Stimulated activated CD4-positive, alpha-beta T cell treated with anti-CD3 and anti-CD28 coated beads, Interleukin-2, amount 100 ng/mL, for 48 hours (primary cell): ENCODE data around the gene IMMP2L.

Experiments
- DNase-seq, 2 donors: peaks; one replicate each; pipeline ENCODE4 v3.0.0-alpha.2; 2020

The IMMP2L gene

GRCh38 chr7:111556977-111557376 lies 5.3 kb downstream of the IMMP2L start:
- DNase-seq, result no peak

GRCh38 chr7:111554086-111554485 lies 8.2 kb downstream of the IMMP2L start:
- no peak for DNase-seq

- DNase-seq, result no peak
Observed at GRCh38 chr7:111541067-111541466, 21.2 kb downstream of the IMMP2L start.

GRCh38 chr7:111540199-111540815 lies 22.0 kb downstream of the IMMP2L start:
- DNase-seq, result no peak

- DNase-seq, result no peak
Observed at GRCh38 chr7:111537134-111537533, 25.2 kb downstream of the IMMP2L start.

GRCh38 chr7:111535142-111535870 lies 27.0 kb downstream of the IMMP2L start:
- DNase-seq, result no peak

- DNase-seq, result no peak
Observed at GRCh38 chr7:111532625-111533024, 29.7 kb downstream of the IMMP2L start.

- DNase-seq, result no peak
Observed at GRCh38 chr7:111531993-111532392, 30.3 kb downstream of the IMMP2L start.

- no peak for DNase-seq
Observed at GRCh38 chr7:111530356-111530668, 32.0 kb downstream of the IMMP2L start.

GRCh38 chr7:111529507-111530355 lies 32.6 kb downstream of the IMMP2L start:
- no peak for DNase-seq

GRCh38 chr7:111528331-111528730 lies 34.0 kb downstream of the IMMP2L start:
- DNase-seq, result no peak

- no peak for DNase-seq
Observed at GRCh38 chr7:111527545-111527944, 34.7 kb downstream of the IMMP2L start.

GRCh38 chr7:111525100-111525499 lies 37.2 kb downstream of the IMMP2L start:
- DNase-seq, result no peak

- DNase-seq, result no peak
Observed at GRCh38 chr7:111521660-111522059, 40.6 kb downstream of the IMMP2L start.

- no peak for DNase-seq
Observed at GRCh38 chr7:111518264-111518663, 44.0 kb downstream of the IMMP2L start.

GRCh38 chr7:111517549-111517951 lies 44.7 kb downstream of the IMMP2L start:
- DNase-seq, result no peak

- DNase-seq, result no peak
Observed at GRCh38 chr7:111516612-111517011, 45.7 kb downstream of the IMMP2L start.

- no peak for DNase-seq
Observed at GRCh38 chr7:111513566-111513965, 48.7 kb downstream of the IMMP2L start.

GRCh38 chr7:111511845-111512244 lies 50.4 kb downstream of the IMMP2L start:
- DNase-seq, result no peak

GRCh38 chr7:111510584-111511378 lies 51.5 kb downstream of the IMMP2L start:
- DNase-seq, result no peak

GRCh38 chr7:111510062-111510461 lies 52.2 kb downstream of the IMMP2L start:
- no peak for DNase-seq

- DNase-seq, result no peak
Observed at GRCh38 chr7:111509288-111509687, 53.0 kb downstream of the IMMP2L start.

- DNase-seq, result no peak
Observed at GRCh38 chr7:111508387-111508786, 53.9 kb downstream of the IMMP2L start.
